Endothelial cell of umbilical vein (primary cell): ENCODE data around the gene ABCB9. TPM values are rescaled to one million over a fixed set of nuclear protein-coding genes. Genes with fewer than 3 reads are reported as not detected.

ENCODE experiments used
- BruUV-seq: library from RNA; stranded (reverse); fragments of 400-500 nt; replicated peaks from 2 replicates; lab custom pipeline; 2021; lab: Mats Ljungman, UMichigan
- CTCF ChIA-PET: fragments of 300-600, 350-600 bp; sonication (Branson Sonifier 250); formaldehyde crosslinking; loops from one replicate; lab custom pipeline; 2021; ENCODE audit warnings: antibody characterized with exemption, inconsistent platforms; lab: Charles Lee
- POLR2A ChIA-PET: fragments of 300-600, 350-600 bp; sonication (Branson Sonifier 250); formaldehyde crosslinking; loops from one replicate; lab custom pipeline; 2021; ENCODE audit warnings: antibody characterized with exemption, inconsistent platforms; lab: Charles Lee
- DNase-seq: peaks from one replicate; pipeline ENCODE4 v3.0.0-alpha.2; 2011; ENCODE audit warnings: low read depth, low spot score
- FAIRE-seq: peaks from 2 replicates; lab custom pipeline; 2011; peaks lifted over from hg19 to GRCh38; lab: Jason Lieb, UNC
- H2AFZ ChIP-seq: 2 replicates; pipeline ENCODE4 v1.6.0; 2012; ENCODE audit warnings: low read depth, low read length, control low read depth, inconsistent platforms
- H3K27ac ChIP-seq: 2 replicates; pipeline ENCODE4 v1.5.1; 2011; ENCODE audit warnings: low read depth, mild to moderate bottlenecking, control low read depth, low read length, moderate library complexity; ENCODE audit not compliant: insufficient read depth
- H3K27me3 ChIP-seq, 2 experiments: 2 replicates each; pipeline versions ENCODE4 v1.6.0 to v1.6.1; 2011; ENCODE audit warnings: low read length in 2 of 2, mixed read lengths in 1 of 2; ENCODE audit not compliant: control insufficient read depth in 2 of 2, insufficient read depth in 2 of 2
- H3K36me3 ChIP-seq, 2 experiments: 2 replicates in 1 of 2; 3 replicates in 1 of 2; pipeline ENCODE4 v1.5.1; 2011; ENCODE audit warnings: low read length in 2 of 2, mild to moderate bottlenecking in 1 of 2, moderate library complexity in 1 of 2; ENCODE audit not compliant: control insufficient read depth in 2 of 2, insufficient read depth in 2 of 2; ENCODE audit errors: extremely low read depth in 1 of 2
- H3K4me1 ChIP-seq: 3 replicates; pipeline ENCODE4 v1.5.1; 2011; ENCODE audit warnings: mild to moderate bottlenecking, low read length; ENCODE audit not compliant: control insufficient read depth, insufficient read depth; ENCODE audit errors: extremely low read depth
- H3K4me2 ChIP-seq: 2 replicates; pipeline ENCODE4 v1.6.1; 2011; ENCODE audit warnings: low read length, control low read depth, mixed read lengths; ENCODE audit not compliant: insufficient read depth
- H3K4me3 ChIP-seq, 3 experiments: fragments of 200-600 bp in 1 of 3; sonication (generic), shearing (Covaris generic) in 1 of 3; replicated peaks in 1 of 3; 2 replicates each; pipeline ENCODE4 v1.5.1; 2011 to 2016; ENCODE audit warnings: control low read depth in 3 of 3, low read length in 3 of 3, mild to moderate bottlenecking in 2 of 3, inconsistent platforms in 1 of 3, low read depth in 1 of 3, moderate library complexity in 1 of 3; ENCODE audit not compliant: insufficient read depth in 1 of 3
- H3K79me2 ChIP-seq: 2 replicates; pipeline ENCODE4 v1.6.0; 2012; ENCODE audit warnings: low read length, inconsistent platforms; ENCODE audit not compliant: control insufficient read depth, insufficient read depth
- H3K9ac ChIP-seq: replicated peaks from 2 replicates; pipeline ENCODE3; 2011; ENCODE audit warnings: low read length, control low read depth; ENCODE audit not compliant: insufficient read depth; ENCODE audit errors: extremely low read depth
- H3K9me1 ChIP-seq: replicated peaks from 3 replicates; pipeline ENCODE4 v1.6.0; 2011; ENCODE audit warnings: mild to moderate bottlenecking, low read length; ENCODE audit not compliant: control insufficient read depth, insufficient read depth; ENCODE audit errors: extremely low read depth
- H3K9me3 ChIP-seq: replicated peaks from 2 replicates; pipeline ENCODE4 v1.5.1; 2012; ENCODE audit warnings: low read length, inconsistent platforms; ENCODE audit not compliant: control insufficient read depth, insufficient read depth
- H4K20me1 ChIP-seq: replicated peaks from 2 replicates; pipeline ENCODE3; 2011; ENCODE audit warnings: mild to moderate bottlenecking, low read length; ENCODE audit not compliant: control insufficient read depth, insufficient read depth; ENCODE audit errors: extremely low read depth
- CTCF ChIP-seq, 2 donors: IDR thresholded peaks; 1 replicate in 1 of 2; 2 replicates in 1 of 2; pipeline ENCODE4 v1.5.1; 2011; ENCODE audit warnings: low read length in 2 of 2, mild to moderate bottlenecking in 2 of 2, moderate library complexity in 2 of 2, control low read depth in 1 of 2, inconsistent platforms in 1 of 2, low read depth in 1 of 2; ENCODE audit not compliant: insufficient read depth in 1 of 2; ENCODE audit errors: extremely low read depth in 1 of 2
- EZH2 ChIP-seq: IDR thresholded peaks from 2 replicates; pipeline ENCODE4 v1.6.1; 2012; ENCODE audit warnings: borderline replicate concordance, low read depth, mild to moderate bottlenecking, moderate library complexity, low read length, inconsistent platforms; ENCODE audit not compliant: severe bottlenecking
- FOS ChIP-seq: IDR thresholded peaks from 2 replicates; pipeline ENCODE4 v1.6.1; 2011; ENCODE audit warnings: mild to moderate bottlenecking, low read length, moderate library complexity, borderline replicate concordance; ENCODE audit not compliant: insufficient read depth
- GATA2 ChIP-seq: IDR thresholded peaks from 2 replicates; pipeline ENCODE4 v1.7.0; 2011; ENCODE audit warnings: low read depth, mild to moderate bottlenecking, moderate library complexity, mixed read lengths, low read length; ENCODE audit not compliant: insufficient read length, insufficient read depth
- JUN ChIP-seq: IDR thresholded peaks from 2 replicates; pipeline ENCODE4 v1.6.1; 2011; ENCODE audit warnings: borderline replicate concordance, low read depth; ENCODE audit not compliant: insufficient read length, insufficient read depth
- MAX ChIP-seq: IDR thresholded peaks from 2 replicates; pipeline ENCODE4 v1.6.1; 2011; ENCODE audit not compliant: insufficient read depth, insufficient read length
- MYC ChIP-seq: IDR thresholded peaks from one replicate; pipeline ENCODE4 v1.6.1; 2011; ENCODE audit warnings: mild to moderate bottlenecking, low read depth, low read length
- POLR2A ChIP-seq: IDR thresholded peaks from 2 replicates; pipeline ENCODE4 v1.6.1; 2012; ENCODE audit warnings: low read depth, mild to moderate bottlenecking, control low read depth, low read length
- POLR2AphosphoS5 ChIP-seq: IDR thresholded peaks from 2 replicates; pipeline ENCODE4 v1.6.1; 2012; ENCODE audit warnings: low read depth, mild to moderate bottlenecking, control low read depth, low read length, moderate library complexity; ENCODE audit not compliant: insufficient read depth
- dilution Hi-C: fragments of 300-500 bp; cut with MboI; formaldehyde crosslinking; loops from one replicate; pipeline ENCODE4 v1.15.0; 2019; ENCODE audit warnings: low sequenced_read_pairs; ENCODE audit not compliant: extremely low pct_ligation_motif_present
- intact Hi-C: fragments of 100-400 bp; cut with micrococcal nuclease; formaldehyde crosslinking; loops from one replicate; pipeline ENCODE4 v1.10.0; 2022
- polyA plus RNA-seq, 4 experiments: library from polyadenylated mRNA; depleted of rRNA in 3 of 4; stranded (reverse) in 3 of 4; unstranded in 1 of 4; fragments of >200 nt; gene quantifications; 2 replicates each; pipeline versions ENCODE4 v1.2.1 to v1.2.3, GENCODE V29; 2011 to 2012; ENCODE audit warnings: missing spikeins in 1 of 4
- total RNA-seq: library from RNA; stranded (reverse); gene quantifications from 2 replicates; pipeline ENCODE4 v1.2.3, GENCODE V29; 2021

The ABCB9 gene
- total and polyA plus RNA-seq, 2 donors (not counting 3 experiments of a cell fraction or from before 2014, with no cell fraction given): 11.7 to 16.9 TPM

- TF ChIP-seq POLR2A: peak; percentile 87
- TF ChIP-seq MYC: no peak
- no peak for TF ChIP-seq EZH2
- TF ChIP-seq FOS: peak; percentile 45
- TF ChIP-seq CTCF (IDR thresholded peaks at IDR 0.05; ENCODE audit: extremely low read depth in 1 of 2, insufficient read depth in 1 of 2, low read depth in 1 of 2, low read length in 2 of 2): no peak
- peak; percentile 94 for TF ChIP-seq POLR2AphosphoS5
- TF ChIP-seq MAX: peak; percentile 82
- no peak for TF ChIP-seq GATA2
- peak; percentile 82 for TF ChIP-seq JUN
- peak within 1 kb of the TSS; percentile 73 to 90 (median 85) for H3K4me3 ChIP-seq
- H3K79me2 ChIP-seq: peaks cover 46% of the 10 kb centered on the region
- H3K4me1 ChIP-seq: peaks cover 32% of the 10 kb centered on the region
- H4K20me1 ChIP-seq: no peaks in the 10 kb centered on the region
- DNase-seq (peak; percentile 82), FAIRE-seq (peak; percentile 82)
- H3K27me3 ChIP-seq: no peaks in the 10 kb centered on the region
- BruUV-seq: TSS peak; percentile 47
- H3K9ac ChIP-seq: peak within 1 kb of the TSS; percentile 97
- intact Hi-C loops (loop anchor here (5.0 kb wide), 1 partner anchor 46 kb away; no protein-coding TSS in a partner anchor), dilution Hi-C loops (no loop called here)
- peak within 1 kb of the TSS; percentile 75 for H3K27ac ChIP-seq
- H3K4me2 ChIP-seq: peak within 1 kb of the TSS; percentile 91
- H3K9me1 ChIP-seq: no peaks in the 10 kb centered on the region
- no peaks in the 10 kb centered on the region for H3K9me3 ChIP-seq
- H2AFZ ChIP-seq: peak within 1 kb of the TSS; percentile 43
- ChIA-PET CTCF (interaction anchor here (0.9 to 1.6 kb wide), 3 partner anchors 11 to 57 kb away, joined by 3 to 4 read pairs (median 4); no protein-coding TSS in a partner anchor), POLR2A (no interaction called here)
- no peaks in the 10 kb centered on the region for H3K36me3 ChIP-seq
Measured at GRCh38 chr12:122895704-122896636, 70.3 kb downstream of the ABCB9 start, which contains the start of gene VPS37B. Gene VPS37B, minus strand, starts transcription at chr12:122896124. Its CDS starts 62 bp downstream, at chr12:122896062.
